Kidney (tissue), 14 donors: ENCODE results near the gene CCDC192. TPM values are rescaled to one million over a fixed set of nuclear protein-coding genes. Genes with fewer than 3 reads are reported as not detected.
A peak's percentile ranks its signal among the peaks of the same experiment; 100 is the strongest.

Experiments used
- DNase-seq, 5 donors: peaks; one replicate each; pipeline ENCODE4 v3.0.0-alpha.2; 2013 to 2020
- FAIRE-seq: peaks from 2 replicates; lab custom pipeline; 2012; peaks lifted over from hg19 to GRCh38; lab: Jason Lieb, UNC
- H3K27ac ChIP-seq, 2 donors: one replicate each; pipeline ENCODE4 v1.7.0; 2013; ENCODE audit warnings: low read depth in 2 of 2, low read length in 2 of 2, inconsistent platforms in 1 of 2
- H3K27me3 ChIP-seq: one replicate; pipeline ENCODE4 v1.7.1; 2013; ENCODE audit warnings: low read length, inconsistent platforms; ENCODE audit not compliant: control insufficient read depth, insufficient read depth
- H3K36me3 ChIP-seq, 3 donors: one replicate each; pipeline versions ENCODE4 v1.7.0 to v1.7.1; 2013; ENCODE audit warnings: low read length in 3 of 3, control low read depth in 1 of 3, inconsistent platforms in 1 of 3; ENCODE audit not compliant: insufficient read depth in 3 of 3, control insufficient read depth in 2 of 3
- H3K4me1 ChIP-seq, 3 donors: one replicate each; pipeline versions ENCODE4 v1.7.0 to v1.7.1; 2013; ENCODE audit warnings: low read length in 3 of 3, inconsistent platforms in 1 of 3, low read depth in 1 of 3; ENCODE audit not compliant: control insufficient read depth in 2 of 3, insufficient read depth in 2 of 3
- H3K4me3 ChIP-seq, 3 donors: one replicate each; pipeline versions ENCODE4 v1.7.0 to v1.8.1; 2013; ENCODE audit warnings: low read length in 3 of 3, control low read depth in 1 of 3, inconsistent platforms in 1 of 3
- H3K9ac ChIP-seq, 3 donors: one replicate each; pipeline versions ENCODE4 v1.7.0 to v1.7.1; 2013; ENCODE audit warnings: low read length in 3 of 3, control low read depth in 1 of 3, inconsistent platforms in 1 of 3
- H3K9me3 ChIP-seq, 3 donors: one replicate each; pipeline versions ENCODE4 v1.7.0 to v1.7.1; 2013; ENCODE audit warnings: low read length in 3 of 3, control low read depth in 1 of 3, inconsistent platforms in 1 of 3; ENCODE audit not compliant: control insufficient read depth in 2 of 3, insufficient read depth in 1 of 3
- intact Hi-C: fragments of 100-400 bp; cut with DNase I; formaldehyde crosslinking; loops from one replicate; pipeline ENCODE4 v1.11.1; 2022
- polyA plus RNA-seq: library from polyadenylated mRNA; stranded (reverse); fragments of 350-450 nt; fragmentation: Illumina TruSeq; extraction: RNeasy Lipid Tissue Mini Kit (QIAGEN cat#74804); gene quantifications from one replicate; pipeline ENCODE4 v1.2.3, GENCODE V29; 2014; ENCODE audit warnings: low read depth, low replicate concordance; ENCODE audit not compliant: insufficient read depth
- total RNA-seq: library from RNA; stranded (reverse); fragmentation: NEBNext Ultra II Directional; extraction: Animal tissue kit (Norgen Biotek cat#: 25700); gene quantifications from one replicate; pipeline ENCODE4 v1.2.1, GENCODE V29; 2021
- TF ChIP-seq, protein P1 (sequence below): IDR thresholded peaks from 3 replicates; pipeline ENCODE4 v1.5.1; 2012; ENCODE audit warnings: mild to moderate bottlenecking, moderate library complexity, borderline replicate concordance; ENCODE audit not compliant: insufficient read depth; ENCODE audit errors: extremely low read depth
- donor health status: control.
- donor health status: control.
- donor health status: control.
- donor health status: control.
- donor health status: control.
- donor health status: DM: yes; HTN: yes; CAD: no.
- donor health status: Normal renal cell carcinoma (clear cell type).

Gene CCDC192
- total and polyA plus RNA-seq, 2 donors from 2014 or later = not detected

- intact Hi-C loops = no loop called here
- DNase-seq = peak in 2 of 5 donors; percentile 47 to 69
Observed at GRCh38 chr5:127941646-127942045, 238.5 kb downstream of the CCDC192 start.

GRCh38 chr5:127942246-127943060 is 239.3 kb downstream of the CCDC192 start:
- Histone ChIP-seq H3K27ac (no peak overlapping the region), H3K4me1 (no peaks in the 10 kb centered on the region), H3K27me3 (no peaks in the 10 kb centered on the region), H3K4me3 (no peak overlapping the region), H3K36me3 (no peaks in the 10 kb centered on the region), H3K9ac (no peak overlapping the region), H3K9me3 (no peaks in the 10 kb centered on the region)
- no peak for FAIRE-seq
- intact Hi-C loops = no loop called here
- TF ChIP-seq, protein P1, sequence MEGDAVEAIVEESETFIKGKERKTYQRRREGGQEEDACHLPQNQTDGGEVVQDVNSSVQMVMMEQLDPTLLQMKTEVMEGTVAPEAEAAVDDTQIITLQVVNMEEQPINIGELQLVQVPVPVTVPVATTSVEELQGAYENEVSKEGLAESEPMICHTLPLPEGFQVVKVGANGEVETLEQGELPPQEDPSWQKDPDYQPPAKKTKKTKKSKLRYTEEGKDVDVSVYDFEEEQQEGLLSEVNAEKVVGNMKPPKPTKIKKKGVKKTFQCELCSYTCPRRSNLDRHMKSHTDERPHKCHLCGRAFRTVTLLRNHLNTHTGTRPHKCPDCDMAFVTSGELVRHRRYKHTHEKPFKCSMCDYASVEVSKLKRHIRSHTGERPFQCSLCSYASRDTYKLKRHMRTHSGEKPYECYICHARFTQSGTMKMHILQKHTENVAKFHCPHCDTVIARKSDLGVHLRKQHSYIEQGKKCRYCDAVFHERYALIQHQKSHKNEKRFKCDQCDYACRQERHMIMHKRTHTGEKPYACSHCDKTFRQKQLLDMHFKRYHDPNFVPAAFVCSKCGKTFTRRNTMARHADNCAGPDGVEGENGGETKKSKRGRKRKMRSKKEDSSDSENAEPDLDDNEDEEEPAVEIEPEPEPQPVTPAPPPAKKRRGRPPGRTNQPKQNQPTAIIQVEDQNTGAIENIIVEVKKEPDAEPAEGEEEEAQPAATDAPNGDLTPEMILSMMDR = no peak
- DNase-seq = no peak

More at GRCh38 chr5:127941646-127942045, 238.5 kb downstream of the CCDC192 start:
- Histone ChIP-seq H3K9ac (no peak overlapping the region), H3K27me3 (no peaks in the 10 kb centered on the region), H3K4me3 (peak overlapping the region in 2 of 3 donors; percentile 26), H3K9me3 (no peaks in the 10 kb centered on the region), H3K4me1 (no peaks in the 10 kb centered on the region), H3K36me3 (no peaks in the 10 kb centered on the region), H3K27ac (no peak overlapping the region)
- no peak for FAIRE-seq
- TF ChIP-seq, protein P1 = no peak

- H3K4me3 ChIP-seq = no peak overlapping the region
- no peaks in the 10 kb centered on the region for H3K4me1 ChIP-seq
- FAIRE-seq = no peak
- H3K9ac ChIP-seq = no peak overlapping the region
- no peaks in the 10 kb centered on the region for H3K27me3 ChIP-seq
- H3K9me3 ChIP-seq = no peaks in the 10 kb centered on the region
- H3K27ac ChIP-seq = no peak overlapping the region
- TF ChIP-seq, protein P1 = no peak
- no peaks in the 10 kb centered on the region for H3K36me3 ChIP-seq
- DNase-seq = no peak
- intact Hi-C loops = no loop called here
Observed at GRCh38 chr5:127943061-127943371, 239.8 kb downstream of the CCDC192 start.
